Mesenchymal stem cell (in vitro differentiated cells and primary cell): ENCODE data around the gene STARD10.
A peak's percentile ranks its signal among the peaks of the same experiment; 100 is the strongest.

Experiments
- DNase-seq: peaks from one replicate; pipeline ENCODE4 v3.0.0-alpha.2; 2013
- H2AFZ ChIP-seq: one replicate; pipeline ENCODE4 v1.6.1; 2013; ENCODE audit warnings: low read depth, mild to moderate bottlenecking, control low read depth, inconsistent platforms, low read length, moderate library complexity
- H2AK5ac ChIP-seq: 2 replicates; pipeline ENCODE4 v1.6.1; 2013; ENCODE audit warnings: low read length, moderate library complexity, mild to moderate bottlenecking, inconsistent platforms; ENCODE audit not compliant: severe bottlenecking
- H2BK120ac ChIP-seq: one replicate; pipeline ENCODE4 v1.6.1; 2013; ENCODE audit warnings: low read depth, mild to moderate bottlenecking, inconsistent platforms, low read length, moderate library complexity
- H2BK12ac ChIP-seq, 2 experiments: one replicate each; pipeline ENCODE4 v1.6.1; 2013; ENCODE audit warnings: inconsistent platforms in 2 of 2, low read length in 2 of 2, mild to moderate bottlenecking in 2 of 2, moderate library complexity in 2 of 2, control low read depth in 1 of 2
- H2BK15ac ChIP-seq: one replicate; pipeline ENCODE4 v1.6.1; 2013; ENCODE audit warnings: mild to moderate bottlenecking, low read depth, inconsistent platforms; ENCODE audit not compliant: poor library complexity, severe bottlenecking
- H2BK5ac ChIP-seq: 2 replicates; pipeline ENCODE4 v1.6.1; 2013; ENCODE audit warnings: low read depth, mild to moderate bottlenecking, low read length, control low read depth, inconsistent platforms; ENCODE audit not compliant: poor library complexity, severe bottlenecking
- H3K14ac ChIP-seq, 2 experiments: one replicate each; pipeline ENCODE4 v1.6.1; 2013; ENCODE audit warnings: inconsistent platforms in 2 of 2, low read length in 2 of 2, control low read depth in 1 of 2, mild to moderate bottlenecking in 1 of 2, moderate library complexity in 1 of 2
- H3K18ac ChIP-seq, 2 experiments: one replicate each; pipeline ENCODE4 v1.6.1; 2013; ENCODE audit warnings: inconsistent platforms in 2 of 2, low read length in 2 of 2, control low read depth in 1 of 2, low read depth in 1 of 2, mild to moderate bottlenecking in 1 of 2
- H3K23ac ChIP-seq, 2 experiments: one replicate each; pipeline ENCODE4 v1.6.1; 2013; ENCODE audit warnings: inconsistent platforms in 2 of 2, low read length in 2 of 2, mild to moderate bottlenecking in 2 of 2, moderate library complexity in 2 of 2, control low read depth in 1 of 2
- H3K27ac ChIP-seq: 2 replicates; pipeline ENCODE4 v1.5.1; 2013; ENCODE audit warnings: mild to moderate bottlenecking, moderate library complexity, low read length, control low read depth, inconsistent platforms; ENCODE audit not compliant: poor library complexity, severe bottlenecking
- H3K27me3 ChIP-seq, 2 experiments: 2 replicates each; pipeline versions ENCODE4 v1.6.1 to v1.7.0; 2013; ENCODE audit warnings: low read length in 2 of 2, mild to moderate bottlenecking in 2 of 2, moderate library complexity in 2 of 2, control low read depth in 1 of 2, inconsistent platforms in 1 of 2; ENCODE audit not compliant: control insufficient read depth in 1 of 2, insufficient read depth in 1 of 2
- H3K36me3 ChIP-seq, 2 experiments: 2 replicates each; pipeline versions ENCODE4 v1.6.1 to v1.7.0; 2013; ENCODE audit warnings: low read length in 2 of 2, control low read depth in 1 of 2, inconsistent platforms in 1 of 2, low read depth in 1 of 2, mild to moderate bottlenecking in 1 of 2; ENCODE audit not compliant: insufficient read depth in 2 of 2, control insufficient read depth in 1 of 2
- H3K4ac ChIP-seq, 2 experiments: one replicate each; pipeline ENCODE4 v1.6.1; 2013; ENCODE audit warnings: inconsistent platforms in 2 of 2, low read length in 2 of 2, mild to moderate bottlenecking in 2 of 2, moderate library complexity in 2 of 2, control low read depth in 1 of 2, low read depth in 1 of 2
- H3K4me1 ChIP-seq: 2 replicates; pipeline ENCODE4 v1.6.1; 2013; ENCODE audit warnings: low read depth, low read length, control low read depth; ENCODE audit not compliant: control insufficient read depth, insufficient read depth
- H3K4me2 ChIP-seq: 2 replicates; pipeline ENCODE4 v1.6.1; 2013; ENCODE audit warnings: low read length, mild to moderate bottlenecking, inconsistent platforms; ENCODE audit not compliant: poor library complexity, severe bottlenecking
- H3K4me3 ChIP-seq, 2 experiments: 2 replicates each; pipeline versions ENCODE4 v1.5.1 to v1.7.0; 2013; ENCODE audit warnings: low read length in 2 of 2, mild to moderate bottlenecking in 2 of 2, control low read depth in 1 of 2, low read depth in 1 of 2; ENCODE audit not compliant: insufficient read depth in 1 of 2
- H3K79me1 ChIP-seq: replicated peaks from 2 replicates; pipeline ENCODE4 v1.6.1; 2013; ENCODE audit warnings: mild to moderate bottlenecking, control low read depth, low read length, inconsistent platforms; ENCODE audit not compliant: poor library complexity, severe bottlenecking
- H3K9ac ChIP-seq: 2 replicates; pipeline ENCODE4 v1.7.0; 2013; ENCODE audit warnings: mild to moderate bottlenecking, low read length, moderate library complexity
- H3K9me3 ChIP-seq: 2 replicates; pipeline ENCODE4 v1.7.0; 2013; ENCODE audit warnings: mild to moderate bottlenecking, low read length; ENCODE audit not compliant: control insufficient read depth
- H4K8ac ChIP-seq: one replicate; pipeline ENCODE4 v1.6.1; 2013; ENCODE audit warnings: inconsistent platforms, mild to moderate bottlenecking, low read length, moderate library complexity
- H4K91ac ChIP-seq: one replicate; pipeline ENCODE4 v1.6.1; 2013; ENCODE audit warnings: mild to moderate bottlenecking, low read length, inconsistent platforms
- WGBS: methylation state at CpG from one replicate; pipeline ENCODE4 v1.1.7; 2013; ENCODE audit warnings: mixed read lengths; 5-methylcytosine and 5-hydroxymethylcytosine counted together

Gene STARD10

DNA sequence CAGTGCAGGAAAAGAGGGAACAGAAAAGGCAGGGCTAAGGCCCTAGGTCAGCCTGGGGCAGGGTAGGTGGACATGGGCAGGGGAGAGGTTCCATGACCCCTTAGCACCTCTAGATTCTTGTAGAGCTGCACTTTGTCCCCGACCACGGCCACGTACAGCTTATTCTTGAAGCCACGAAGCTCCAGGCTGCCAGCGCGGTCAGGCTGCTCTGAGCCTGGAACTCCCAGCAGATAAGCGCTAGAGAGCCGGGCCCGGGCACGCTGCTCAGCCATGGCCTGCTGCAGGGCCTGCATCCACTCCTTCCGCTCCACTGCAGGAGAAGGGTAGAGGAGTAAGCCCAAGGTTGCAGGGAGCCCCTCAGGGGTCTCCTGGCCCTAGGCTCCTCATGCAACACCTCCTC, 83.6 kb downstream of the STARD10 start:
- H3K9ac ChIP-seq: no peak overlapping the region
- no peak overlapping the region for H2AFZ ChIP-seq
- peaks cover 66 to 84% of the 10 kb centered on the region in 2 experiments for H3K36me3 ChIP-seq
- no peaks in the 10 kb centered on the region for H3K27me3 ChIP-seq
- WGBS: 100% methylated on average over 9 of the region's 11 CpGs
- H3K4me2 ChIP-seq: no peak overlapping the region
- no peak overlapping the region for H3K4ac ChIP-seq
- no peak overlapping the region for H2BK12ac ChIP-seq
- peaks cover 64% of the 10 kb centered on the region for H3K79me1 ChIP-seq
- H3K4me1 ChIP-seq: peaks cover 31% of the 10 kb centered on the region
- no peak overlapping the region for H3K27ac ChIP-seq
- H2BK15ac ChIP-seq: no peak overlapping the region
- no peaks in the 10 kb centered on the region for H3K9me3 ChIP-seq
- H2BK5ac ChIP-seq: no peak overlapping the region
- H4K91ac ChIP-seq: no peak overlapping the region
- H3K14ac ChIP-seq: no peak overlapping the region
- no peak overlapping the region for H2BK120ac ChIP-seq
- no peak overlapping the region for H3K18ac ChIP-seq
- H4K8ac ChIP-seq: no peak overlapping the region
- no peak for DNase-seq
- H3K23ac ChIP-seq: no peak overlapping the region
- H3K4me3 ChIP-seq: no peak overlapping the region
- no peak overlapping the region for H2AK5ac ChIP-seq

GRCh38 chr11:72709478-72710238, 84.2 kb downstream of the STARD10 start:
- no peak overlapping the region for H3K4me2 ChIP-seq
- no peak overlapping the region for H3K9ac ChIP-seq
- H3K4ac ChIP-seq: no peak overlapping the region
- no peak overlapping the region for H2AFZ ChIP-seq
- no peak overlapping the region for H2BK5ac ChIP-seq
- H3K79me1 ChIP-seq: peaks cover 61% of the 10 kb centered on the region
- no peaks in the 10 kb centered on the region for H3K9me3 ChIP-seq
- peaks cover 72 to 82% of the 10 kb centered on the region in 2 experiments for H3K36me3 ChIP-seq
- no peak overlapping the region for H3K27ac ChIP-seq
- no peak overlapping the region for H3K18ac ChIP-seq
- no peak overlapping the region for H2AK5ac ChIP-seq
- no peak overlapping the region for H3K14ac ChIP-seq
- no peak overlapping the region for H4K8ac ChIP-seq
- H3K4me3 ChIP-seq: no peak overlapping the region
- no peak overlapping the region for H4K91ac ChIP-seq
- H3K27me3 ChIP-seq: no peaks in the 10 kb centered on the region
- no peak overlapping the region for H2BK12ac ChIP-seq
- DNase-seq: no peak
- peaks cover 31% of the 10 kb centered on the region for H3K4me1 ChIP-seq
- WGBS: 97% methylated on average over 20 of the region's 20 CpGs
- H2BK15ac ChIP-seq: no peak overlapping the region
- no peak overlapping the region for H2BK120ac ChIP-seq
- H3K23ac ChIP-seq: no peak overlapping the region

DNA sequence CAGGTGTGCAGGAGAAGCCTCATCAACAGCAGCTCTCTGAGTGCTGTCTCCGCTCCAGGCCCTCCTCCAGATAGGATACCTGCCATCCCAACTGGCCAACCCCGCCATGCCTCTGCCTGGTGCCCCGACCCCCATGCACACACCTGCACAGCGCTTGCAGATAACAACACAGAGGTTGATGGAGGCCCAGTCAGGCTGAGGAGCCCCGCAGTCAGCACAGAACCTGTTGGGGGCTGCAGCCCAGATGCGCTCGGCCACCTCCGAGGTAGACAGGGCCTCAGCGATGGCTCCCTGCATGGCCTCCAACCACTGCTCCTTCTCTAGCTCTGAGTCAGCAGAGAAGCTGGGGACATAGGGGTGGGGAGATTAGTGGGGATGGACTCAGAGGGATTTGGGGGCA, 86.8 kb downstream of the STARD10 start:
- no peak overlapping the region for H2BK120ac ChIP-seq
- no peak overlapping the region for H4K91ac ChIP-seq
- H3K36me3 ChIP-seq: peaks cover 76 to 87% of the 10 kb centered on the region in 2 experiments
- no peaks in the 10 kb centered on the region for H3K27me3 ChIP-seq
- H3K79me1 ChIP-seq: peaks cover 45% of the 10 kb centered on the region
- peaks cover 48% of the 10 kb centered on the region for H3K4me1 ChIP-seq
- H3K27ac ChIP-seq: no peak overlapping the region
- H2AK5ac ChIP-seq: no peak overlapping the region
- H3K14ac ChIP-seq: no peak overlapping the region
- H2BK15ac ChIP-seq: no peak overlapping the region
- DNase-seq: no peak
- no peak overlapping the region for H2BK12ac ChIP-seq
- no peak overlapping the region for H3K4me2 ChIP-seq
- no peaks in the 10 kb centered on the region for H3K9me3 ChIP-seq
- no peak overlapping the region for H3K9ac ChIP-seq
- H3K4ac ChIP-seq: no peak overlapping the region
- H3K4me3 ChIP-seq: no peak overlapping the region
- H2AFZ ChIP-seq: no peak overlapping the region
- 97% methylated on average over 9 of the region's 9 CpGs for WGBS
- no peak overlapping the region for H4K8ac ChIP-seq
- H3K18ac ChIP-seq: no peak overlapping the region
- H3K23ac ChIP-seq: no peak overlapping the region
- H2BK5ac ChIP-seq: no peak overlapping the region

GRCh38 chr11:72706579-72706978, 87.3 kb downstream of the STARD10 start:
- Histone ChIP-seq H2BK120ac (no peak overlapping the region), H3K23ac (no peak overlapping the region), H3K18ac (no peak overlapping the region), H3K4me3 (no peak overlapping the region), H3K14ac (no peak overlapping the region), H2BK5ac (no peak overlapping the region), H2BK12ac (no peak overlapping the region), H3K4me2 (no peak overlapping the region), H3K4me1 (peaks cover 48% of the 10 kb centered on the region), H3K27ac (no peak overlapping the region), H2AK5ac (peak overlapping the region; percentile 42), H3K4ac (no peak overlapping the region), H3K9me3 (no peaks in the 10 kb centered on the region), H3K36me3 (peaks cover 74 to 87% of the 10 kb centered on the region in 2 experiments), H2AFZ (no peak overlapping the region), H2BK15ac (no peak overlapping the region), H3K27me3 (no peaks in the 10 kb centered on the region), H4K8ac (no peak overlapping the region), H3K9ac (no peak overlapping the region), H4K91ac (no peak overlapping the region), H3K79me1 (peaks cover 45% of the 10 kb centered on the region)
- 88% methylated on average over 5 of the region's 5 CpGs for WGBS
- no peak for DNase-seq
